Measurements from ENCODE around the gene CENPX. TPM values are rescaled to one million over a fixed set of nuclear protein-coding genes. Genes with fewer than 3 reads are reported as not detected.
"Not testable (repeated sequence)": the region's sequence is repeated elsewhere in the genome, so short reads cannot be mapped to it uniquely, and the experiment has no call there.

Gene CENPX
- total RNA-seq, 1 experiment from 2014 or later = 46.6 TPM

GRCh38 chr17:81986606-81987005, 36.1 kb downstream of the CENPX start:
- DNase-seq (ENCODE audit: extremely low read depth, low read depth) = no peak

- DNase-seq (ENCODE audit: extremely low read depth, low read depth) = no peak
Observed at GRCh38 chr17:81984773-81985410, 37.8 kb downstream of the CENPX start.

DNA sequence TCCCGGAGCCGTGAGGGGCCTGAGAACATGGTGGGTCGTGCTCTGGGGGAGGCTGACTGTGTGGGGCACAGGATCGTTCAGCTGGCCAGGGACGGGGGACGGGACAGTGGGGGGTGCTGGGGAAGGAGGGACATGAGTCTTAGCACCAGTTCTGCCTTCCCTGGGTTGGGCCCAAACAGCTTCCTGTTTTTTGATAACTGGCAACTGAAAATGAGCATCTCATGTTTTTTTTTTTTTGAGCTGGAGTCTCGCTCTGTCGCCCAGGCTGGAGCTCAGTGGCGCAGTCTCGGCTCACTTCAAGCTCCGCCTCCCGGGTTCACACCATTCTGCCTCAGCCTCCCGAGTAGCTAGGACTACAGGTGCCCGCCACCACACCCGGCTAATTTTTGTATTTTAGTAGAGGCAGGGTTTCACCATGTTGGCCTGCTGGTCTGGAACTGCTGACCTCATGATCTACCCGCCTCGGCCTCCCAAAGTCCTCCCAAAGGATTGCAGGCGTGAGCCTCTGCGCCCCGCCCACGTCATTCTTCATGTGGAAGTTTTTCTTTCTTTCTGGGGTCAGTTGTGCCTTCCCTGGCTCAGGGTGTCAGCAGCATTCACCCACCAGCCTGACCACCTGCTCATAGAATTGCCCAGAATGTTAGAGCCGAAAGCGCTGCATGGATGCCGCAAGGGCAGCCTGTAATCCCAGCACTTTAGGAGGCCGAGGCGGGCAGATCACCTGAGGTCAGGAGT, 38.9 kb downstream of the CENPX start:
- no peak for DNase-seq (ENCODE audit: extremely low read depth, low read depth)

- DNase-seq (ENCODE audit: extremely low read depth, low read depth) = no peak
Observed at GRCh38 chr17:81983011-81983638, 39.6 kb downstream of the CENPX start.

DNA sequence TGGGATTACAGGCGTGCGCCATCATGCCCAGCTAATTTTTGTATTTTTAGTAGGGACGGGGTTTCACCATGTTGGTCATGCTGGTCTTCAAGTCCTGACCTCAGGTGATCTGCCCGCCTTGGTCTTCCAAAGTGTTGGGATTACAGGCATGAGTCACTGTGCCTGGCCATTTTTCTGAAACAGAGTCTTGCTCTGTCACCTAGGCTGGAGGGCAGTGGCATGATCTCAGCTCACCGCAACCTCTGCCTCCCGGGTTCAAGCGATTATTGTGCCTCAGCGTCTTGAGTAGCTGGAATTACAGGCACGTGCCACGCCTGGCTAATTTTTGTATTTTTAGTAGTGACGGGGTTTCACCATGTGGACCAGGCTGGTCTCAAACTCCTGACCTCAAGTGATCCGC, 41.2 kb downstream of the CENPX start:
- DNase-seq (ENCODE audit: extremely low read depth, low read depth) = not testable (repeated sequence)

DNA sequence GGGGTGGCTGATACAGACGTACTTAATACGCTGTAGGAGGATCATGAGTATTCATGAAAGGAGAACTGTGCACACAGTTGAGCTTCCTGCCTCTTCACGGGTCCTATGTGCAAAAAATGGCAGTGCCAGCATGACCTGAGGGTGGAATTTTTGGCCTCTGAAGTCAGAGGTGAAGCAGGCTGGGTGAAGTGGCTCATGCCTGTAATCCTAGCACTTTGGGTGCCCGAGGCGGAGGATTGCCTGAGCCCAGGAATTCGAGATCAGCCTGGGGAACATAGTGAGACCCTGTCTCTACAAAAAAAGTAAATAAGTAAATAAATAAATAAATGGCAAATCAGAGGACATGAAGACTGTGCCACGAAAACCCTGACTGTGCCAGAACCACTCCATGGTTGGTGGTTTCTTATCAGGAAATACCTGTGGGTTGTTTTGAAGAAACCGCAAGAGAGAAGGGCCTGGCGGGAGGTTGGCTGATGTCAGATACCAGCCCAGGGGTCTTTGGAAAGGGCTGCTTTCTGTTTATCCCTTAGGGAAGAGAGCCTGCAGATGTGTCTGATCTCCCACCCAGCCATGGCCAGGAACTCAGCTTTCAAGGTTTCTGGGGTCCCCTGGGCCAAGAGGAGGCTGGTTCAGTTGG, 41.9 kb downstream of the CENPX start:
- DNase-seq (ENCODE audit: extremely low read depth, low read depth) = no peak

- no peak for DNase-seq (ENCODE audit: extremely low read depth, low read depth)
Observed at GRCh38 chr17:81980122-81980521, 42.6 kb downstream of the CENPX start.

GRCh38 chr17:81978524-81979298, 44.0 kb downstream of the CENPX start:
- DNase-seq (ENCODE audit: extremely low read depth, low read depth) = no peak

GRCh38 chr17:81977211-81977808, 45.4 kb downstream of the CENPX start, which contains the start of gene ASPSCR1:
ASPSCR1 (plus strand) TSS chr17:81977629; CDS start chr17:81977647, 18 bp downstream.
- DNase-seq (ENCODE audit: extremely low read depth, low read depth) = peak; percentile 89

- no peak for DNase-seq (ENCODE audit: extremely low read depth, low read depth)
Observed at GRCh38 chr17:81976332-81977210, 46.1 kb downstream of the CENPX start.

- DNase-seq (ENCODE audit: extremely low read depth, low read depth) = no peak
Observed at GRCh38 chr17:81973432-81973831, 49.2 kb downstream of the CENPX start.

- no peak for DNase-seq (ENCODE audit: extremely low read depth, low read depth)
Observed at GRCh38 chr17:81968850-81969812, 53.5 kb downstream of the CENPX start.

Other genes with a start within 250 kb of the CENPX start
- gene GCGR, start 218.7 kb downstream of the CENPX start, total RNA-seq (2014; rRNA removed; shearing (Covaris generic)) = 0.40 and 0.58 TPM in 2 replicates
- gene MCRIP1, start 189.6 kb downstream of the CENPX start, total RNA-seq (2014; rRNA removed; shearing (Covaris generic)) = 25.6 and 31.7 TPM in 2 replicates
- gene PPP1R27, start 187.8 kb downstream of the CENPX start, total RNA-seq (2014; rRNA removed; shearing (Covaris generic)) = not detected in 2 replicates
- 800 and 860 TPM in 2 replicates for gene P4HB, start 162.3 kb downstream of the CENPX start, total RNA-seq (2014; rRNA removed; shearing (Covaris generic))
- 175 and 178 TPM in 2 replicates for gene ARHGDIA, start 151.5 kb downstream of the CENPX start, total RNA-seq (2014; rRNA removed; shearing (Covaris generic))
- gene ALYREF, start 131.3 kb downstream of the CENPX start, total RNA-seq (2014; rRNA removed; shearing (Covaris generic)) = 130 and 142 TPM in 2 replicates
- 137 and 139 TPM in 2 replicates for gene ANAPC11, start 131.2 kb downstream of the CENPX start, total RNA-seq (2014; rRNA removed; shearing (Covaris generic))
- gene NPB, start 120.6 kb downstream of the CENPX start, total RNA-seq (2014; rRNA removed; shearing (Covaris generic)) = 0.05 TPM in 1 of 2 replicates, not detected in the other
- 2.7 and 3.4 TPM in 2 replicates for gene PCYT2, start 111.5 kb downstream of the CENPX start, total RNA-seq (2014; rRNA removed; shearing (Covaris generic))
- 18.1 and 19.7 TPM in 2 replicates for gene SIRT7, start 104.7 kb downstream of the CENPX start, total RNA-seq (2014; rRNA removed; shearing (Covaris generic))
- 62.5 and 64.3 TPM in 2 replicates for gene MAFG, start 95.1 kb downstream of the CENPX start, total RNA-seq (2014; rRNA removed; shearing (Covaris generic))
- 210 and 242 TPM in 2 replicates for gene PYCR1, start 85.6 kb downstream of the CENPX start, total RNA-seq (2014; rRNA removed; shearing (Covaris generic))
- not detected in 2 replicates for gene MYADML2, start 75.6 kb downstream of the CENPX start, total RNA-seq (2014; rRNA removed; shearing (Covaris generic))
- 0.15 TPM in 1 of 2 replicates, not detected in the other for gene NOTUM, start 61.7 kb downstream of the CENPX start, total RNA-seq (2014; rRNA removed; shearing (Covaris generic))
- 20.5 and 21.1 TPM in 2 replicates for gene ASPSCR1, start 45.2 kb downstream of the CENPX start, total RNA-seq (2014; rRNA removed; shearing (Covaris generic))
- 6.1 and 7.4 TPM in 2 replicates for gene LRRC45, start 427 bp upstream of the CENPX start, total RNA-seq (2014; rRNA removed; shearing (Covaris generic))
- gene RAC3, start 8.8 kb upstream of the CENPX start, total RNA-seq (2014; rRNA removed; shearing (Covaris generic)) = 19.0 and 25.5 TPM in 2 replicates
- gene DCXR, start 14.8 kb upstream of the CENPX start, total RNA-seq (2014; rRNA removed; shearing (Covaris generic)) = 42.6 and 44.3 TPM in 2 replicates
- 25.5 and 26.5 TPM in 2 replicates for gene RFNG, start 28.9 kb upstream of the CENPX start, total RNA-seq (2014; rRNA removed; shearing (Covaris generic))
- gene GPS1, start 29.0 kb upstream of the CENPX start, total RNA-seq (2014; rRNA removed; shearing (Covaris generic)) = 100 and 102 TPM in 2 replicates
- 123 and 176 TPM in 2 replicates for gene DUS1L, start 42.9 kb upstream of the CENPX start, total RNA-seq (2014; rRNA removed; shearing (Covaris generic))
- gene FASN, start 75.4 kb upstream of the CENPX start, total RNA-seq (2014; rRNA removed; shearing (Covaris generic)) = 53.8 and 54.7 TPM in 2 replicates
- gene CCDC57, start 190.0 kb upstream of the CENPX start, total RNA-seq (2014; rRNA removed; shearing (Covaris generic)) = 21.2 and 21.3 TPM in 2 replicates
- 217 and 220 TPM in 2 replicates for gene SLC16A3, start 206.2 kb upstream of the CENPX start, total RNA-seq (2014; rRNA removed; shearing (Covaris generic))